Stimulated activated CD4-positive, alpha-beta T cell treated with anti-CD3 and anti-CD28 coated beads, TNF-alpha, amount 100 ng/mL, for 24 hours (primary cell): Measurements from ENCODE around the gene FZR1.
"Not testable (repeated sequence)": the region's sequence is repeated elsewhere in the genome, so short reads cannot be mapped to it uniquely, and the experiment has no call there.

ENCODE experiments used
- DNase-seq, 3 experiments: peaks; one replicate each; pipeline ENCODE4 v3.0.0-alpha.2; 2020; ENCODE audit warnings: low read depth in 3 of 3

FZR1 gene

DNA sequence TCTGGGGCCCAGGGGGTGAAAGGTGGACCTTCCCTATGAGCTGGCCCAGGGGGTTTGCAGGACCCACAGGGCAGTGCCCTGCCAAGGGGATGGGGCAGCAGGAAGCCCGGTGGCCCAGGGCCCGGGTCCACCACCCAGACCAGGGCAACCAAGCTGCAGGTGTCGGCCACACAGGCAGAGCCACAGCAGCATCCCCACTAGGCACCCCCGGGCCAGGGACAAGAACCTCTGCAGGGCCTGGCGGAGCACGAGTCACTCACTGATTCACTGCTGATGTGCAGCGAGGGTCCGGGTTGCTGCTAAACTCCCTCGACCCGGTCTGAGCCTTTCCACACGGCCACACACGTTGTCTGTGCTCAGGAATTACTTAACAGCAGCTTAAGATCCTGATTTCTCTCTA, 8.8 kb downstream of the FZR1 start:
- no peak for DNase-seq

DNA sequence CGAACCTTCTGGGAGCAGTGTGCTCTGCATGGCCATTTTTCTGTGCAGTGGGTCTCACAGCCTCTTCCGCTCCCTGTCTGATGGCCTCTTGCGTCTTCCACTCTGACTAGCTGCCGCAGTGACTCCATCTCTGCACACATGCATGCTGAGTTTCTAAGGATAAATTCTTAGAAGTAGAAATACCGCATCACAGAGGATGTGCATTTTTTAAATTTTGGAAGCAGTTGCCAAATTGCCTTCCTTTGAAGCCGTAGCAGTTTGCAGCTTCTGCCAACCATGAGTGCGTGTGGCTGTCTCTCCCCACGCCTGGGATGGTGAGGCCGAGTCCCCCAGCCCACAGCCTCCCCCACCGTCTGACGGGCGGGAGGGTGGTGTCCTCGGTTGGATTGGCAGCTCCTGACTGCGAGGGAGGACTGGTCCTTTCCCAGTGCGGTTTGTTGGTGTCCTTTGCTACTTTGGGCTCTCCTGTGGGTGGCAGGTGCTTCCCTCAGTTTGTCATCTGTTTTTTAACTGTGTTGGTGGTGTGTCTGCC, 9.8 kb downstream of the FZR1 start:
- no peak for DNase-seq

DNA sequence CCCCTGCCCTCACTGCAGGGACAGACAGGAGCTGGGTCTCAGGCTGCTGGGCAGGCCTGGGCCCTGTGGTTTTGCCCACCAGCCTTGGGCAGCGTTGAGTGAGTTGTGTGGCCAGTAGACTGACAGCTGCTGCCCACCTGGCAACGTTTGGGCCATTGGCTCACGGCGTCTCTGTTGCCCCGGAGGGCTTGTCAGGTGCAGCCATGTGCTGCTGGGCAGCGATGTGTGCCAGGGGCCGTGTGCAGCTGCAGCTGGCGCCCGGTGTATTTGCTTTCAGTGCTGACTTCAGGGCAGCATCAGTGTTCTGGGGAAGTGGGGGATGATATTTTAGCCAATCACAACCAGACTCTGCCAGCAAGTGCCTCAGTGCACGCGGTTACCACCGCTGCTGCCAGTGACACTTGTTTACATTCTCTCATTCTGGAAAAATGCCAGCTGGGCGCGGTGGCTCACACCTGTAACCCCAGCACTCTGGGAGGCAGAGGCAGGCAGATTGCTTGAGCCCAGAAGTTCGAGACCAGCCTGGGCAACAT, 10.6 kb downstream of the FZR1 start:
- DNase-seq, result no peak

- DNase-seq, result no peak
Measured at GRCh38 chr19:3517638-3518037, 11.5 kb downstream of the FZR1 start.

DNA sequence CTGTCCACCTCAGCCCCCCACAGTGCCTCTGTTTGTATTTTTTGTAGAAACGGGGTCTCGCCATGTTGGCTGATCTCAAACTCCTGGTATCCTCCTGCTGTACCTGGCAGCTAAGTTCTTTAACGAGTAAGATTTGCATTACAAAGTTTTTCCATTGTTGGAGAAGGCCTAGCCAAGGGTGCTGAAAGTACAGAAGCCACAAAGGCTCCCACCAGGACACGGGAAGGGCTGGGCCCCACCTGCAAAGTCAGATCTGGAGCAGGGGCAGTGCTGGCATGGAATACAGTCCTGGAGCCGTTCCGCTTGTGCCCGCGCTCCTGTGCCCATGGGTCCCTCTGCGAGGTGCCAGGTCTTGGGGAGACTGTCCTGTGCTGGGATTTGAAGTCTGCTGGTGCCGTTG, 12.1 kb downstream of the FZR1 start:
- DNase-seq, result no peak

- DNase-seq, result no peak
Measured at GRCh38 chr19:3518659-3519058, 12.5 kb downstream of the FZR1 start.

GRCh38 chr19:3519126-3519525, 13.0 kb downstream of the FZR1 start:
- no peak for DNase-seq

DNA sequence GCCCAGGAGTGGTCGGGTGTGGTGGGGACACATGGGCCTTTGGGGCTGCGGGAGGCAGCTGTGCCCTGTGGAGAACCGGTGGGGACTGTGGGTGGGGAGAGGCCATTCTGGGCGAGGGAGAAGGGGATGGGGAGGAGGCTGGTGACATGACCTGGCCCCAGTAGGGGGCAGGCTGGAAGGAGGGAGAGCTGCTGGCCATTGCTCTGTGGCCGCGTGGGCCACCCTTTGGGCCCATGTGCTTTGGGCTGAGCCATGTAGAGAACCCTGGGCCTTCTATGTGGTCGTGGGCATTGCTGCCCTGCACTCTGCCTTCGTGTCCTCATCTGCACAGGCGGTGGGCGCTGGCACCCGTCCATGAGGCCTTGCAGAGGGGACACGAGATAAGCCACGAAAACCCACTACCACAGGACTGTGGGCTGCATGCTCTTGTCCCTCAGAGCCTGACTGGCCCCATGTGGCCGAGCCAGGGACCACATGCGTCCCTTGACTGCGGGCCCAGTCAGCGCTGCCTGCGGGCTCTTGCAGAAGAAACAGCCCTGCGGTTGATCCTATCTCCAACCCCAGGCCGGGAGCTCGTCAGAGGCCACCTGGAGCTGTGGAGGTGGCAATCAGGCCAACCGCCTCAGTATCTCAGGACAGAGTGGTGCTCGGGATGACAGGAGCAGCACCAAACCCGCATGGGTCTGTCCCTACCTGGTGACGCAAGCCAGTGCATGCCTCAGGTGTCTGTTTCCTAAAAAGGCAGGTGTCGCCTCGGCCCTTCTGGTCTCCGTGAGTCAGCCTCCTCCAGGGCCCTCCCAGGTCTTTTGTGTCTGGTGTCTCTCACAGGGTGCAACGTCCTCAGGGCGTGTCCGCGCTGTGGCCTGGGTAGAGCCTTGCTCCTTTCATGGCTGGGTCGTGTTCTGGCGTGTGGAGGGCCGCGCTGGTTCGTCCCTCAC, 14.3 kb downstream of the FZR1 start:
- no peak for DNase-seq

DNA sequence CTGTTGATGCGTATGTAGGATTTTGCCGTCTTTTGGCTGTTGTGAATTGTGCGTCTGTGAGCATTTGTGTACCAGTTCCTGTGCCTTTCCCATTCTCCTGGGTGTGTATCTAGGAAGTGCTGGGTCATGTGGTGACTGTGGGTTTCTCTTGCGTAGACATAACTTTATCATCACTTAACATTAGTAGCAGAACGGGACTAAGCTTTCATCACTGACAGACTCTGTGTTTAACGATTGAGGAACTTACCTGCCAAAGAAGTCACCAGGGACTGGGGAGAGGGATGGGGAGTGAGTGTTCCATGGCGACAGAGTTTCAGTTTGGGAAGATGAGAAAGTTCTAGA, 15.0 kb downstream of the FZR1 start:
- DNase-seq, result no peak

GRCh38 chr19:3522421-3523360, 16.6 kb downstream of the FZR1 start:
- DNase-seq, result no peak

DNA sequence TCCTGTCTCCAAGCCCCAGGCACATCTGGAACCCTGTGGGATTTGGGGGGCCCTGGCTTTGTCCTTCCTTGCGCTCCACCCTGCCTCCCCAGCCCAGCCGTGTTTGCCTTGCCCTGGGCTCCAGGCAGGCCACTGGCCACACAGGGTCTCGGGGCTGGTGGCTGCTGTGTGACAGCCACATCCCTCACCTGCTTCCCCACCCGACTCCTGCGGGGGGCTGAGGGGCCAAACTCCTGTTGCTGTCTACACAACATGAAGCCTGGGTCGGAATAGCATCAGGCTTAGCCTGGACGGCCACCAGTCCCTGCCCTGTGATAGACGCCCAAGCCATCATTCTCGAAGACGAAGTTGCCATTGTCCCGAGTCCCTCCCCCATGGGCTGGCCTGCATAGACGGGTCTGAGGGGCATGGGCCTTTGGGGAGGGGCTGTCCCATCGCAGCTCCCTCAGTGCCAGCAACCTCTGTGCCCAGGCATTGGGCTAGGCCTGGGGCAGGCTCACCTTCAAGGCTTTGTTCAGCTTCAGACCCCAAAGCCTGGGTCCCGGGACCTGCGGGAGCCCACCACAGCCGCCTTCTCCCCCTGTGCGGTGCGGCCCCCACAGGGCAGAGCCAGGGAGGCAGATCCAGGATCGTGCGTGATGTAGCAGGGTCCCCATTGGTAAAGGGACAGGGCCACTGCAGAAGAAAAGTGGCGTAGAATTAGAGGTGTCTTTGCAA, 17.4 kb downstream of the FZR1 start:
- DNase-seq, result no peak

DNA sequence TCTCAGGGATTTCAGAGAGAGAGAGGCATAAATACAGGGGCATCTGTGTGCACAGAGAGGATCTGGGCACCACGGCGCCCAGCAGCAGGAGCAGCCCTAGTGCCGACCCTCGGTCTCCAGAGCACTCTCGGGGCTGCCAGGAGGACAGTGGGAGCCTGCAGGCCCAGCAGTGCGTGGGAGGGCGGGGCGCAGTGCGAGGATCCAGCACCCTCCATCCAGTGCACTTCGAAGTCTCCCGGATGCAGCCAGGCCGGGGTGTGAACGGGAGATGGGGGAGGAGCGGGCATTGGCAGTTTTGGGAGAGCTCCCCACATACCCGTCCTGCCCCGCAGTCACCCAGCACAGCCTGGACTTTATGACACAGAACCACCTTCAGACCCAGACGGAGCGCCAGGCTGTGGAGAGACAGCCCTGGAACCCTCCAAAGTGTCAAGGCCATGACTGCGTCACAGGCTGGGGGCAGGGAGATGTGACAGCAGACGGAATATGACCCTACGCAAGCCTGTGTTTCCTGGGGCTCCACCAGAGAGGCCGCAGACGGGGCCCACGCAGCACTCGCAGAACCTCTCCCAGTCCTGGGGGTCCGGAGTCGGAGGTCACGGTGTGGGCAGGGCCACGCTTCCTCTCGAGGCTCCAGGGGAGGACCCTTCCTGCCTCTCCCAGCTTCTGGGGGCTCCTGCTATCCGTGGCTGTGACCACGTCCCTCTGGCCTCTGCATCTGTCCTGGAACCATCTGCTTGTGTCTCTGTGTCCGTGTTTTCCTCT, 18.1 kb downstream of the FZR1 start:
- DNase-seq, result no peak

DNA sequence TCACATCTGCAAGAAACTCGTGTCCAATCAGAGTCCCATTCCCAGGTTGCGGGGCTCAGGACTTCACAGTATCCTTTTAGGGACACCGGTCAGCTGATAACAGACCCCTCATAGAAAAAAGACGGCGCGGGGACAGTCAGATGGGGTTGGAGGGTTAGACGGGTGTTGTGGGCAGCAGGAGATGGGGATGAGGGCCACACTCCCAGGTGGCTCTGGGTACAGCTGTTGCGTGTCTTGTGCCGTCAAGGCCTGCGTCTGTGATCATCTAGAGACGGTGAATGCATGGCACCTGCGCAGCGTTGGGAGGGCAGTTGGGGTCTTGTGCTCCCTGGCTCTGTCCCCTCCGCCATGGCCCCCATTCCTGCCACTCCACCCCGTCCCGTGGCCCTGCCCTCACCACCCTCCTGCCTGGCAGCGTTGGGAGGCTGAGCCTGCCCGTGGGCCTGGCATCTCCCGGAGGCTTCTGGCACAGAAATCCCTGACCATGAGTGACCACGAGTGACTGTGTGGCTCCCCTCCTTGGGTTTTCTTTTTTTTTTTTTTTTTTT, 18.9 kb downstream of the FZR1 start:
- no peak for DNase-seq

DNA sequence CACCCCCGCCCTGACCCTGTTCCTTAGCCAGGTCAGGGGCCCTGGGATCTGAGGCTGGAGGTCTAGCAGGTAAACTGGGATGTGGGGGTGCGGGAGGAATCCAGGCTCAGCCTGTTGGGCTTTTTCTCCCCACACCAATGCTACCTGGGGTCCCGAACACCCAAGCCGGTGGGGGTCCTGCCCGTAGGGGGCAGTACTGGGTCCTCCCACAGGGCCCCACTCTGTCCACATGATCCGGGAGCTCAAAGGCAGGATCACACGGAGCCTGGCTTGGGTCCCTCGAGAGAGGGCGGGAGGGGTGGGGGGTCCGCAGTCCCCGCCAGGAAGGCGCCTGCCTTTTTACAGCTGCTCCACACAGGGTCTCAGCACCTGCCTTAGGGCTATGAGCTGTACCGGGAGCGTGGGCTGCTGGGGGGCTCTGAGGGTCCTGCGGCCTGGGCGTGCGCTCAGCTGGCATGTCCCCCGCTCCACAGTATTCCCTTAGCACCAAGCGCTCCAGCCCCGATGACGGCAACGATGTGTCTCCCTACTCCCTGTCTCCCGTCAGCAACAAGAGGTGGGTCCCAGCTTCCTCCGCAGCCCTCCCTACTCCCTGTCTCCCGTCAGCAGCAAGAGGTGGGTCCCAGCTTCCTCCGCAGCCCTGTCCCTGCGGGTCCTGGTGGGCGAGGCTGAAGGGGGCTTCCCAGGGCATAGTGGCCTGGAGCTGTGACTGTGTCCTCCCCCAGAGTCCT, 20.6 kb downstream of the FZR1 start:
- no peak for DNase-seq

- DNase-seq, result no peak
Measured at GRCh38 chr19:3527238-3527910, 21.3 kb downstream of the FZR1 start.

DNA sequence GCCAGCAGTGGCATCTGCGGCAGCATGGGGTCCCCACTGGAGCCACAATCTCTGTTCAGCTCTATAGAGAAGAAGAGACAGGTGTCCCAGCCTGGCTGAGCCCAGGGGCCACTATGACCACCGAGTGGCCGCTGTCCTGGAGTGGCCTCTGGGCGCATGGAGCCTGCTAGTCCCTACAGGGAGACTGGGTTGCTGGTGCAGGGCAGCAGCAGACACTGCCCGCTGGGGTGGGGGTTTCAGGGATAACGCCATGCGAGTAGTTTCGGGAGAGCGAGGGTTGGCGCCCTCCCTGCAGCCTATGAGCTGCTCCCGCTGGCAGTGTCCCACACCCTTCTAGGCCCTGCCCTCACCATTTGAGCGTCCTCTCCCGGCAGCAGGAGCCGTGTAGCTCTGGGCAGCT, 22.0 kb downstream of the FZR1 start:
- DNase-seq, result no peak

GRCh38 chr19:3528539-3529211, 22.6 kb downstream of the FZR1 start:
- DNase-seq, result no peak

DNA sequence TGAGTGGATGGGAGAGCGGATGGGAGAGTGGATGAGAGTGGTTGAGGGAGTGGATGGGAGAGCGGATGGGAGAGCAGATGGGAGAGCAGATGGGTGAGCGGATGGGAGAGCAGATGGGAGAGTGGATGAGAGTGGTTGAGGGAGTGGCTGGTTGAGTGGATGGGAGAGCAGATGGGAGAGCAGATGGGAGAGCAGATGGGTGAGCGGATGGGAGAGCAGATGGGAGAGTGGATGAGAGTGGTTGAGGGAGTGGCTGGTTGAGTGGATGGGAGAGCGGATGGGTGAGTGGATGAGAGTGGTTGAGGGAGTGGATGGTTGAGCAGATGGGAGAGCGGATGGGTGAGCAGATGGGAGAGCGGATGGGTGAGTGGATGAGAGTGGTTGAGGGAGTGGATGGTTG, 23.2 kb downstream of the FZR1 start:
- DNase-seq, result not testable (repeated sequence)

- DNase-seq, result no peak
Measured at GRCh38 chr19:3530389-3530788, 24.3 kb downstream of the FZR1 start.
